Measurements from ENCODE around the gene IGFBP6. TPM values are rescaled to one million over a fixed set of nuclear protein-coding genes. Genes with fewer than 3 reads are reported as not detected.

IGFBP6 gene
- total RNA-seq, 1 donor: 723 TPM

GRCh38 chr12:53055471-53056266 is 41.8 kb upstream of the IGFBP6 start:
- no peak for TF ChIP-seq CTCF (IDR thresholded peaks at IDR 0.05; ENCODE audit: insufficient read depth, low read length)
- no peak overlapping the region for H3K4me3 ChIP-seq (ENCODE audit: low read depth, low read length)
- no peak for DNase-seq (ENCODE audit: low read depth)

GRCh38 chr12:53056296-53056695 is 41.2 kb upstream of the IGFBP6 start:
- TF ChIP-seq CTCF (IDR thresholded peaks at IDR 0.05; ENCODE audit: insufficient read depth, low read length): no peak
- no peak overlapping the region for H3K4me3 ChIP-seq (ENCODE audit: low read depth, low read length)
- DNase-seq (ENCODE audit: low read depth): no peak

GRCh38 chr12:53056901-53057300 is 40.6 kb upstream of the IGFBP6 start:
- no peak for DNase-seq (ENCODE audit: low read depth)
- no peak overlapping the region for H3K4me3 ChIP-seq (ENCODE audit: low read depth, low read length)
- no peak for TF ChIP-seq CTCF (IDR thresholded peaks at IDR 0.05; ENCODE audit: insufficient read depth, low read length)

GRCh38 chr12:53057816-53058500 is 39.5 kb upstream of the IGFBP6 start:
- no peak for TF ChIP-seq CTCF (IDR thresholded peaks at IDR 0.05; ENCODE audit: insufficient read depth, low read length)
- no peak overlapping the region for H3K4me3 ChIP-seq (ENCODE audit: low read depth, low read length)
- no peak for DNase-seq (ENCODE audit: low read depth)

GRCh38 chr12:53058674-53059433 is 38.6 kb upstream of the IGFBP6 start:
- no peak for TF ChIP-seq CTCF (IDR thresholded peaks at IDR 0.05; ENCODE audit: insufficient read depth, low read length)
- no peak for DNase-seq (ENCODE audit: low read depth)

GRCh38 chr12:53059434-53060063 is 37.9 kb upstream of the IGFBP6 start:
- DNase-seq (ENCODE audit: low read depth): no peak

More at GRCh38 chr12:53058674-53059433, 38.6 kb upstream of the IGFBP6 start:
- H3K4me3 ChIP-seq (ENCODE audit: low read depth, low read length): no peak overlapping the region

More at GRCh38 chr12:53059434-53060063, 37.9 kb upstream of the IGFBP6 start:
- TF ChIP-seq CTCF (IDR thresholded peaks at IDR 0.05; ENCODE audit: insufficient read depth, low read length): no peak
- H3K4me3 ChIP-seq (ENCODE audit: low read depth, low read length): no peak overlapping the region
